ENCODE data around the gene PPP1R14B. TPM values are rescaled to one million over a fixed set of nuclear protein-coding genes. Genes with fewer than 3 reads are reported as not detected.

The PPP1R14B gene
- total RNA-seq, 2 donors from 2014 or later = 87.7 to 112 TPM

GRCh38 chr11:64216879-64217278 lies 29.9 kb downstream of the PPP1R14B start:
- no peak for TF ChIP-seq POLR2A (IDR thresholded peaks at IDR 0.05)
- TF ChIP-seq, protein P1, sequence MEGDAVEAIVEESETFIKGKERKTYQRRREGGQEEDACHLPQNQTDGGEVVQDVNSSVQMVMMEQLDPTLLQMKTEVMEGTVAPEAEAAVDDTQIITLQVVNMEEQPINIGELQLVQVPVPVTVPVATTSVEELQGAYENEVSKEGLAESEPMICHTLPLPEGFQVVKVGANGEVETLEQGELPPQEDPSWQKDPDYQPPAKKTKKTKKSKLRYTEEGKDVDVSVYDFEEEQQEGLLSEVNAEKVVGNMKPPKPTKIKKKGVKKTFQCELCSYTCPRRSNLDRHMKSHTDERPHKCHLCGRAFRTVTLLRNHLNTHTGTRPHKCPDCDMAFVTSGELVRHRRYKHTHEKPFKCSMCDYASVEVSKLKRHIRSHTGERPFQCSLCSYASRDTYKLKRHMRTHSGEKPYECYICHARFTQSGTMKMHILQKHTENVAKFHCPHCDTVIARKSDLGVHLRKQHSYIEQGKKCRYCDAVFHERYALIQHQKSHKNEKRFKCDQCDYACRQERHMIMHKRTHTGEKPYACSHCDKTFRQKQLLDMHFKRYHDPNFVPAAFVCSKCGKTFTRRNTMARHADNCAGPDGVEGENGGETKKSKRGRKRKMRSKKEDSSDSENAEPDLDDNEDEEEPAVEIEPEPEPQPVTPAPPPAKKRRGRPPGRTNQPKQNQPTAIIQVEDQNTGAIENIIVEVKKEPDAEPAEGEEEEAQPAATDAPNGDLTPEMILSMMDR (IDR thresholded peaks at IDR 0.05) = no peak
- Histone ChIP-seq H3K36me3 (replicated peaks in 1 of 2; ENCODE audit: insufficient read depth in 1 of 2, low read depth in 2 of 2) (no peaks in the 10 kb centered on the region), H3K27me3 (no peaks in the 10 kb centered on the region)

DNA sequence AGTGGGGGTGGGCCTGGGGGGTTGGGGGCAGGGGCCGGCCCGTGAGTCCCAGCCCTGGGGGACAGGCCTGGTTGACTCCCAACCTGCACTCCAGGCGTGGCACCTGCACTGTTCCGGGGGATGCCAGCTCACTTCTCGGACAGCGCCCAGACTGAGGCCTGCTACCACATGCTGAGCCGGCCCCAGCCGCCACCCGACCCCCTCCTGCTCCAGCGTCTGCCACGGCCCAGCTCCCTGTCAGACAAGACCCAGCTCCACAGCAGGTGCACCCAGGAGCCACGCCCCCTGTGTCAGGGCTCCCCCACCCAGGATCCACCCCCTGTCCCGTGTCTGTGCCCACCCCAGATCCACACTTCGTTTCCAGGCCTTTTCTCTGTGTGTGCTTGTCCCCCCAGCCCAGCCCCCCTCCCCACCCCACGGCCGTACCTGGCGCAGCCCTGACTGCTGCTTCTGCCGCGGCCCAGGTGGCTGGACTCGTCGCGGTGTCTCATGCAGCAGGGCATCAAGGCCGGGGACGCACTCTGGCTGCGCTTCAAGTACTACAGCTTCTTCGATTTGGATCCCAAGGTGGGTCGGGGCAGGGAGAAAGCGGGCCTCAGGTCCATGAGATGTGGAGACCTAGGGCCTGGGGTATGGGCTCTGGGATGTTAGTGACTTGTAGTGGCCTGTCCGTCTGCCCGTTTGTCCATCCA lies 35.4 kb downstream of the PPP1R14B start:
- no peak overlapping the region for H3K27ac ChIP-seq
- H3K4me3 ChIP-seq = no peak overlapping the region
- intact Hi-C loops (cut with DNase I) = no loop called here
- no peaks in the 10 kb centered on the region for H3K9me3 ChIP-seq
- WGBS, 2 donors = 84 to 89% methylated on average over 7 to 26 of the region's 30 CpGs
- H3K4me1 ChIP-seq = no peaks in the 10 kb centered on the region
- H3K36me3 ChIP-seq (replicated peaks in 1 of 2; ENCODE audit: insufficient read depth in 1 of 2, low read depth in 2 of 2) = no peaks in the 10 kb centered on the region
- no peak for TF ChIP-seq POLR2A (IDR thresholded peaks at IDR 0.05)
- TF ChIP-seq, protein P1 (IDR thresholded peaks at IDR 0.05) = no peak
- ATAC-seq (no peak), DNase-seq (no peak)
- no peaks in the 10 kb centered on the region for H3K27me3 ChIP-seq

More at GRCh38 chr11:64216879-64217278, 29.9 kb downstream of the PPP1R14B start:
- H3K9me3 ChIP-seq = no peaks in the 10 kb centered on the region
- H3K4me1 ChIP-seq = peaks cover 16% of the 10 kb centered on the region
- no peak overlapping the region for H3K4me3 ChIP-seq
- no peak for DNase-seq
- intact Hi-C loops (cut with DNase I) = no loop called here
- WGBS, 2 donors = 92 to 94% methylated on average over 6 of the region's 6 CpGs
- no peak for ATAC-seq
- no peak overlapping the region for H3K27ac ChIP-seq

GRCh38 chr11:64210301-64211020 lies 36.3 kb downstream of the PPP1R14B start:
- intact Hi-C loops (cut with DNase I) = no loop called here
- ATAC-seq = no peak
- DNase-seq = no peak
- H3K36me3 ChIP-seq (replicated peaks in 1 of 2; ENCODE audit: insufficient read depth in 1 of 2, low read depth in 2 of 2) = no peaks in the 10 kb centered on the region
- no peak for TF ChIP-seq POLR2A (IDR thresholded peaks at IDR 0.05)
- TF ChIP-seq, protein P1 (IDR thresholded peaks at IDR 0.05) = no peak
- no peaks in the 10 kb centered on the region for H3K4me1 ChIP-seq
- H3K27me3 ChIP-seq = no peaks in the 10 kb centered on the region
- H3K9me3 ChIP-seq = no peaks in the 10 kb centered on the region
- no peak overlapping the region for H3K4me3 ChIP-seq
- 90 to 94% methylated on average over 6 to 24 of the region's 24 CpGs for WGBS, 2 donors
- no peak overlapping the region for H3K27ac ChIP-seq

DNA sequence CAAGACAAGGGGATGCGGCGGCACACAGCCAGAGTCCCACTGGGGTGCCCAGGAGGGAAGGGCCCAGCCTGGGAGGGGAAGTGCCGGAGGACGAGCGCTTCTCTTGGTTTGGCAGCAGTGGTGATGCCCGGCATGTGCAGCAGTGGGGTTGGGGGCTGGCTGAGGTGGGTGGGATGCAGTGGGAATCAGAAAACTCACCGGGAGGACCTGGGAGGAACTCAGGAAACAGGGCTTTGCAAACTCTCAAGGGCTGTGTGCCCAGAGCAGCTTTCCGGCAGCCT lies 37.2 kb downstream of the PPP1R14B start:
- H3K27me3 ChIP-seq = no peaks in the 10 kb centered on the region
- ATAC-seq = no peak
- H3K27ac ChIP-seq = no peak overlapping the region
- TF ChIP-seq, protein P1 (IDR thresholded peaks at IDR 0.05) = no peak
- TF ChIP-seq POLR2A (IDR thresholded peaks at IDR 0.05) = no peak
- no peaks in the 10 kb centered on the region for H3K36me3 ChIP-seq (replicated peaks in 1 of 2; ENCODE audit: insufficient read depth in 1 of 2, low read depth in 2 of 2)
- WGBS, 2 donors = 91 to 95% methylated on average over 8 of the region's 8 CpGs
- H3K4me1 ChIP-seq = peaks cover 4% of the 10 kb centered on the region
- no peaks in the 10 kb centered on the region for H3K9me3 ChIP-seq
- DNase-seq = no peak
- intact Hi-C loops (cut with DNase I) = loop anchor here (5.0 kb wide), 1 partner anchor 88 kb away; no protein-coding TSS in a partner anchor
- H3K4me3 ChIP-seq = no peak overlapping the region
